ENCODE data around the gene MAL. TPM values are rescaled to one million over a fixed set of nuclear protein-coding genes. Genes with fewer than 3 reads are reported as not detected.

MAL gene
- total RNA-seq, 2 experiments from 2014 or later, result 188 to 206 TPM

DNA sequence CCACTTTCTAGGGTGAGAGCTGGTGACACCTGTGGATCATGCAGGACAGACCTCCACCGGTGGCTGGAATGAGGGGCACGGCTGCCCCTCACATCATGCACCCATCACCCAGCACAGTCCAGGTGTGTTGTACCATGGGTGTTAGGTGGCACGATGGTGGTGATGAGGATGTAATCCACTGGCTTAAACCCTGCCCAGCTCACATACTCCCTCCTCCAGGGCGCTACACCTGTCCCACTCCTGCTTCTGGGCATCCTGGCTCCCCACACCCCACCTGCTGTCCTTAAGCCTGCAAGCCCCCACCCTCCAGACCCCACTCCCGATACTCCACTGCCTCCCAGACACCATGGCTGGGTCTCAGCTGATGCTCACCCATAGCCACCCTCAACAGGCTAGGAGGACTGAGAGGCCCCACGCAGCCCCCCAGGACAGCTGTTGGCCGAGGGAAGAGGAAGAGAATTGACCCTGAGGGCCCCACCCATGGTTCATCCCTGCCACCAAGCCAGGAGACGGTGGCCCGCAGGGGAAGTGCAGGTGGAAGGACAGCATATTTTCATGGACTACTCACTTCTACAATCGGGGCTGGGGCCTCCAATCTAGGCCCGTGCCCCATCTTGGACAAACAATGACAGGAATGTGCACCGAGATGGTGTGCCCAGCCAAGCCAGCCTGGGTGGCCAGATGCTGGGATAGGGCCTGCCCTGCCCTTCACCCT lies 34.3 kb downstream of the MAL start:
- POLR2A ChIA-PET, result interaction anchor here (1.0 kb wide), 1 partner anchor 13 kb away, joined by 5 read pairs; no protein-coding TSS in a partner anchor
- no peaks in the 10 kb centered on the region for H3K9me3 Mint-ChIP-seq (ENCODE audit: insufficient read depth)
- peaks cover 11% of the 10 kb centered on the region for H3K36me3 Mint-ChIP-seq (ENCODE audit: low read depth)
- no peaks in the 10 kb centered on the region for H3K27me3 Mint-ChIP-seq (ENCODE audit: low read depth)
- no peak for DNase-seq
- H3K27ac Mint-ChIP-seq, result peak overlapping the region; percentile 30
- peaks cover 59% of the 10 kb centered on the region for H3K4me1 Mint-ChIP-seq (ENCODE audit: low read depth)
- CTCF ChIA-PET, result interaction anchor here (2.2 to 9.6 kb wide), 2 partner anchors 16 to 37 kb away, joined by 7 to 126 read pairs; no protein-coding TSS in a partner anchor
- no peak overlapping the region for H3K4me3 Mint-ChIP-seq
- no peak for ATAC-seq

- DNase-seq, result no peak
- H3K4me1 Mint-ChIP-seq (ENCODE audit: low read depth), result peaks cover 52% of the 10 kb centered on the region
- no peak for ATAC-seq
- peaks cover 4% of the 10 kb centered on the region for H3K36me3 Mint-ChIP-seq (ENCODE audit: low read depth)
- H3K27ac Mint-ChIP-seq, result peak overlapping the region; percentile 30
- H3K4me3 Mint-ChIP-seq, result no peak overlapping the region
- ChIA-PET CTCF (interaction anchor here (1.0 to 4.5 kb wide), 4 partner anchors 14 to 38 kb away, joined by 3 to 61 read pairs (median 5); no protein-coding TSS in a partner anchor), POLR2A (interaction anchor here (0.7 to 2.7 kb wide), 3 partner anchors 15 to 60 kb away, joined by 4 to 22 read pairs (median 8); no protein-coding TSS in a partner anchor)
- H3K9me3 Mint-ChIP-seq (ENCODE audit: insufficient read depth), result no peaks in the 10 kb centered on the region
- H3K27me3 Mint-ChIP-seq (ENCODE audit: low read depth), result no peaks in the 10 kb centered on the region
These were observed 35.1 kb downstream of the MAL start for GRCh38 chr2:95060446-95061118.

- peak overlapping the region; percentile 89 for H3K27ac Mint-ChIP-seq
- H3K36me3 Mint-ChIP-seq (ENCODE audit: low read depth), result no peaks in the 10 kb centered on the region
- H3K27me3 Mint-ChIP-seq (ENCODE audit: low read depth), result no peaks in the 10 kb centered on the region
- DNase-seq (no peak), ATAC-seq (no peak)
- H3K4me1 Mint-ChIP-seq (ENCODE audit: low read depth), result peaks cover 46% of the 10 kb centered on the region
- H3K9me3 Mint-ChIP-seq (ENCODE audit: insufficient read depth), result no peaks in the 10 kb centered on the region
- ChIA-PET CTCF (interaction anchor here (1.0 to 4.5 kb wide), 7 partner anchors 14 to 55 kb away, joined by 3 to 61 read pairs (median 5); no protein-coding TSS in a partner anchor), POLR2A (interaction anchor here (0.7 to 3.5 kb wide), 4 partner anchors 14 to 59 kb away, joined by 4 to 22 read pairs (median 12); partner anchors contain the start of gene MAL)
- peak overlapping the region; percentile 23 for H3K4me3 Mint-ChIP-seq
These were observed 35.6 kb downstream of the MAL start for GRCh38 chr2:95061119-95061512.

DNA sequence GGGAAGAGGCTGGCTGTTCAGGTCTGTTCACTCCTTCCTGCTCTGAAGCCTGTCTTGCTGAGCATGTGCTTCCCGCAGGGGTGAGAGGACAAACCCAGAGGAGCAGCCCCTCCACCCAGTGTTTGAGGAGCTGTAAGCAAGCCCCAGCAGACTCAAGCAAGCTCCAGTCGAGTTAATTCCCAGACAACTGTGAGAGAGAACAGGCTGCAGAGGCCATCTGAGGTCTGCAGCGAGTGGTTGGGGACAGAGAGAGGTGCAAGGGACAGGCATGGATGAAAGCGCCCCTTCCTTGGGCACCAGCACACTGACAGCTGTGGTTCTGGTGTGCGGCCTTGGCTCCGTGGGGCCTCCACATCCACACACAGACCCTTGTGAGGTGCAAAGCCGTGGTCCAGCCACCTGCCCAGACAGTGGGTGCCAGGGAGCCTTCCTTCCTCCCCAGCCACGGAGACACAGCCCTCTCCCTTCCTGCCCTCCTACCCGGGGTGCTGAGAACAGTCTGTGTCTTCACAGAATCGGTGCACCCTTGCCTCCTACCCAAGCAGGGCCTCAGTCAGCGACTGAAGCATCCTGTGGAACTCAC lies 36.2 kb downstream of the MAL start:
- DNase-seq (peak; percentile 61), ATAC-seq (peak; percentile 65)
- CTCF ChIA-PET, result interaction anchor here (1.0 to 4.5 kb wide), 10 partner anchors 8 to 54 kb away, joined by 3 to 61 read pairs (median 6); partner anchors contain the start of gene MAL
- Mint-ChIP-seq H3K4me3 (peak overlapping the region; percentile 23), H3K36me3 (ENCODE audit: low read depth) (no peaks in the 10 kb centered on the region), H3K27me3 (ENCODE audit: low read depth) (no peaks in the 10 kb centered on the region), H3K27ac (peak overlapping the region; percentile 89), H3K4me1 (ENCODE audit: low read depth) (peaks cover 41% of the 10 kb centered on the region), H3K9me3 (ENCODE audit: insufficient read depth) (no peaks in the 10 kb centered on the region)
- POLR2A ChIA-PET, result interaction anchor here (0.6 to 3.5 kb wide), 6 partner anchors 9 to 328 kb away, joined by 3 to 22 read pairs (median 8); partner anchors contain the start of gene MAL

DNA sequence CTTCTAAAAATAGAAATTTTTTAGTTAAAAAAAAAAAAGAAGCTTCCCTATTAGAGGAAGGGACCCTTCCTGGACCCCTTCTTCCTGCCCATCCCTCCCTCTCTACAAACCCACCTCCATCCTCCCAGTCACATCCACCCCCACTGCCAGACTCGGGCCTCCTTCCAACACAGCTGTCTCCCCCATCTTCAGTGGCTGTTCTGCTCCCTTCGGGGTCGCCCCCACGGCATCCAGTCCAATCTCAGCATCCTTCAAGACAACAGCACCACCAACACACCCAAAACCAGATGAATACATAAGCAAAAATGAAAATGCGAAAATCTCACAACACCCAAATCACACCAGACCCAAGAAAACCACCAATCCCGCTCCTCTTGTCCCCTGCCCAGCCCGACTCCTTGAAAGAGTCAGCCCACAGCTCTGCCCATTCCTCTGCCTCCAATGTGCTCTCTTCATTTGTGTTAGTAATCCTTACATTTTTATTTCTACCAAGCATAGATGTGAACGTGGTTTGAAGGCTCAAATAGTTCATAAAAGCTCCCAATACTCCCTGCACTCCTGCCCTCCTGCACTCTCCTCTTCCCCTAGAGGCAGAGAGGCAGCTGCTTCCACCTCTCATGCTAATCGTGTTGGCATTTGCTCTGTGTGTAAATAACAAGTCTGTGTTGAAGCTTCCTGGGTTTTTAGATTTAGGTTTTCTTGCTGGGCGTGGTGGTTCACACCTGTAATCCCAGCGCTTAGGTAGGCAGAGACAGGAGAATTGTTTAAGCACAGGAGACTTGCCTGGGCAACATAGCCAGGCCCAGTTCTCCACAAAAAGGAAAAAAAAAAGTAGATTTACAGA lies 37.0 kb downstream of the MAL start:
- Mint-ChIP-seq H3K27ac (peak overlapping the region; percentile 89), H3K9me3 (ENCODE audit: insufficient read depth) (no peaks in the 10 kb centered on the region), H3K36me3 (ENCODE audit: low read depth) (no peaks in the 10 kb centered on the region), H3K4me3 (peak overlapping the region; percentile 11), H3K27me3 (ENCODE audit: low read depth) (no peaks in the 10 kb centered on the region), H3K4me1 (ENCODE audit: low read depth) (peaks cover 37% of the 10 kb centered on the region)
- ATAC-seq (peak; percentile 57), DNase-seq (no peak)
- POLR2A ChIA-PET, result interaction anchor here (0.6 to 3.5 kb wide), 7 partner anchors 9 to 327 kb away, joined by 3 to 22 read pairs (median 8); partner anchors contain the start of gene MAL
- CTCF ChIA-PET, result interaction anchor here (0.9 to 4.5 kb wide), 9 partner anchors 9 to 54 kb away, joined by 3 to 61 read pairs (median 6); partner anchors contain the start of gene MAL

- no peaks in the 10 kb centered on the region for H3K9me3 Mint-ChIP-seq (ENCODE audit: insufficient read depth)
- ChIA-PET CTCF (interaction anchor here (0.7 to 4.5 kb wide), 9 partner anchors 10 to 41 kb away, joined by 3 to 61 read pairs (median 7); partner anchors contain the start of gene MAL), POLR2A (interaction anchor here (1.1 to 3.5 kb wide), 7 partner anchors 10 to 37 kb away, joined by 3 to 22 read pairs (median 8); partner anchors contain the start of gene MAL)
- no peaks in the 10 kb centered on the region for H3K36me3 Mint-ChIP-seq (ENCODE audit: low read depth)
- DNase-seq (no peak), ATAC-seq (no peak)
- H3K27ac Mint-ChIP-seq, result peak overlapping the region; percentile 89
- H3K4me1 Mint-ChIP-seq (ENCODE audit: low read depth), result peaks cover 37% of the 10 kb centered on the region
- no peaks in the 10 kb centered on the region for H3K27me3 Mint-ChIP-seq (ENCODE audit: low read depth)
- H3K4me3 Mint-ChIP-seq, result no peak overlapping the region
These were observed 37.8 kb downstream of the MAL start for GRCh38 chr2:95063086-95063958.

DNA sequence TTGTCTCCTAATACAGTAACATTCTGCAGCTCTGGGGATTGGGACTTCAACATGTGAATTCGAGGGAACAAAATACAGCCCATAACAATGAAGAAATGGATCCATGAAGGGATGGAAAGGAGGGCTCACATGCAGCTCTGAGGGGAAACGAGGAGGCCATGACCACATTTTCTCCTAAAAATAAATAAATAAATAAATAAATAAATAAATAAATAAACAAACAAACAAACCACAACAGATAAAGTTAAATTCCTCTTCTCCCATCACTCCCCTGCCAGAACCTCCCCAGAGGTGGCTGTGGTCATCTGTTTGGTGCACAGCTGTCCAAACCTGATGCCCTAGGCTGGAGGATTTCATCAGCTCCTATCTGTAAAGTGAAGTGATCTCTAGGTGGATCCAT lies 42.7 kb downstream of the MAL start:
- no peaks in the 10 kb centered on the region for H3K9me3 Mint-ChIP-seq (ENCODE audit: insufficient read depth)
- ChIA-PET POLR2A (no interaction called here), CTCF (interaction anchor here (0.8 to 1.2 kb wide), 5 partner anchors 8 to 46 kb away, joined by 3 to 5 read pairs (median 3); no protein-coding TSS in a partner anchor)
- no peak overlapping the region for H3K4me3 Mint-ChIP-seq
- H3K27me3 Mint-ChIP-seq (ENCODE audit: low read depth), result no peaks in the 10 kb centered on the region
- peaks cover 28% of the 10 kb centered on the region for H3K4me1 Mint-ChIP-seq (ENCODE audit: low read depth)
- peaks cover 12% of the 10 kb centered on the region for H3K36me3 Mint-ChIP-seq (ENCODE audit: low read depth)
- H3K27ac Mint-ChIP-seq, result no peak overlapping the region
- DNase-seq (no peak), ATAC-seq (no peak)

GRCh38 chr2:95069465-95069864 lies 44.0 kb downstream of the MAL start:
- Mint-ChIP-seq H3K27ac (no peak overlapping the region), H3K9me3 (ENCODE audit: insufficient read depth) (no peaks in the 10 kb centered on the region)

GRCh38 chr2:95071856-95072255 lies 46.3 kb downstream of the MAL start:
- ChIA-PET POLR2A (interaction anchor here (10.1 kb wide), 1 partner anchor 48 kb away, joined by 255 read pairs; the partner anchor contains the start of gene MAL), CTCF (interaction anchor here (1.0 to 13.4 kb wide), 3 partner anchors 17 to 48 kb away, joined by 3 to 693 read pairs (median 126); partner anchors contain the start of gene MAL)
- Mint-ChIP-seq H3K4me3 (no peak overlapping the region), H3K36me3 (ENCODE audit: low read depth) (peaks cover 25% of the 10 kb centered on the region), H3K4me1 (ENCODE audit: low read depth) (peaks cover 54% of the 10 kb centered on the region), H3K9me3 (ENCODE audit: insufficient read depth) (no peaks in the 10 kb centered on the region), H3K27me3 (ENCODE audit: low read depth) (no peaks in the 10 kb centered on the region), H3K27ac (no peak overlapping the region)
- DNase-seq, result no peak
- ATAC-seq, result no peak

More at GRCh38 chr2:95069465-95069864, 44.0 kb downstream of the MAL start:
- Mint-ChIP-seq H3K4me3 (no peak overlapping the region), H3K36me3 (ENCODE audit: low read depth) (peaks cover 12% of the 10 kb centered on the region), H3K27me3 (ENCODE audit: low read depth) (no peaks in the 10 kb centered on the region), H3K4me1 (ENCODE audit: low read depth) (peaks cover 32% of the 10 kb centered on the region)
- POLR2A ChIA-PET, result no interaction called here
- DNase-seq (no peak), ATAC-seq (no peak)
- CTCF ChIA-PET, result interaction anchor here (0.9 to 1.5 kb wide), 2 partner anchors 46 to 47 kb away, joined by 3 to 4 read pairs; no protein-coding TSS in a partner anchor

DNA sequence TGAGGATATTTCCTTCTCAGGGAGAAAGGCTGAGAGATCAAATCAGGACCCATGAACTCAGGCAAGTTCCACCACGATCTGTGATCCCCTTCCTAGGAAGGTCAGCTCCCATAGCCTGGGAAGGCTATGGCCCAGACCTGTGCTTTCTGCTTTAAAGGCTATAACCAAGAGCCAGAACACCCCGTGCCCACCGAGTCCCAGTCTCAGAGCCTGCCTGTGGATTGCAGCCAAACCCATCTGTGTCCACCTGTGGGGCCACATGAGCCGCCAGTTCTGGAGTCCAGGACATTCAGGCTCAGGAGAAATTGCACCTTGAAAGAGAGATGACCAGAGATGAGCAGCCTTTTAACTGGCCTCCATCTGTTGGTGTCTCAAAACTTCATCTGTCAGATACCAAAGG lies 46.9 kb downstream of the MAL start:
- H3K27ac Mint-ChIP-seq, result peak overlapping the region; percentile 64

More for the DNA sequence above, 46.9 kb downstream of the MAL start:
- CTCF ChIA-PET, result interaction anchor here (1.4 to 13.4 kb wide), 4 partner anchors 10 to 48 kb away, joined by 7 to 693 read pairs (median 94); partner anchors contain the start of gene MAL
- H3K4me3 Mint-ChIP-seq, result no peak overlapping the region
- ATAC-seq, result no peak
- H3K27me3 Mint-ChIP-seq (ENCODE audit: low read depth), result no peaks in the 10 kb centered on the region
- H3K4me1 Mint-ChIP-seq (ENCODE audit: low read depth), result peaks cover 57% of the 10 kb centered on the region
- POLR2A ChIA-PET, result interaction anchor here (0.6 to 10.1 kb wide), 6 partner anchors 8 to 48 kb away, joined by 5 to 255 read pairs (median 9); partner anchors contain the start of gene MAL
- no peaks in the 10 kb centered on the region for H3K9me3 Mint-ChIP-seq (ENCODE audit: insufficient read depth)
- peaks cover 25% of the 10 kb centered on the region for H3K36me3 Mint-ChIP-seq (ENCODE audit: low read depth)
- no peak for DNase-seq

Data from activated CD8-positive, alpha-beta T cell treated with anti-CD3 and anti-CD28 coated beads, Interleukin-2, amount 10 ng/mL, durations not matched to agents 7 days and 5 days (primary cell).